Activated CD8-positive, alpha-beta memory T cell treated with anti-CD3 and anti-CD28 coated beads, Interleukin-2, amount 50 U/mL, for 24 hours (primary cell): Measurements from ENCODE around the gene ISLR.

Source experiments
- DNase-seq: peaks from one replicate; pipeline ENCODE4 v3.0.0-alpha.2; 2020; ENCODE audit errors: extremely low read depth

ISLR gene

DNA sequence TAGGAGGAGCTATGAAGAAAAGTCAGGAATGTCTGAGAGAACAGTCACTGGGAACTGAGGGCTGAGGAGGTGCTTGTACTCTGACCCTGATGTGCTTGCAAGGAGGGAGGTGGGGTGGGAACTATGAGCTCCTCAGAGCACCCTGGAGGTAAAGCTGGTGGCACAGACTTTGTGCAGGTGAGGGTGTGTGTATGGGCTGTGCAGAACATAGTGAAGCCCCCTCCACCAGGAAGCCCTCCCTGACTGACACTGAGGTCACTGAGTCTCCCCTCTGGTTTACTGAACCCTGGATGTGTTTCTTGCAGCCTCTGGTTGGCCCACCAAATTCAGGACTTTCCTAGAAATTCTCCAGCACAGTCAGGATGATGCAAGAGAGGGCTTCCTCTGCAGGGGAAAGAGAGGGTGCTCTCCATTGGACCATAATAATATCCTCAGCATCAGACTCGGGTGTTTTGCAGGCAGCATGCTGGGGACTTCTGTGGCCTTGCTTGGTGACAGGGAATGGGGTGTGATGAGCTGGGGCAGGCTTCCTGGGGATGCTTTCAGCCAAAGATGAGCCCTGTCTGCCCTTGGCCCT, 1.5 kb upstream of the ISLR start:
- no peak for DNase-seq

DNA sequence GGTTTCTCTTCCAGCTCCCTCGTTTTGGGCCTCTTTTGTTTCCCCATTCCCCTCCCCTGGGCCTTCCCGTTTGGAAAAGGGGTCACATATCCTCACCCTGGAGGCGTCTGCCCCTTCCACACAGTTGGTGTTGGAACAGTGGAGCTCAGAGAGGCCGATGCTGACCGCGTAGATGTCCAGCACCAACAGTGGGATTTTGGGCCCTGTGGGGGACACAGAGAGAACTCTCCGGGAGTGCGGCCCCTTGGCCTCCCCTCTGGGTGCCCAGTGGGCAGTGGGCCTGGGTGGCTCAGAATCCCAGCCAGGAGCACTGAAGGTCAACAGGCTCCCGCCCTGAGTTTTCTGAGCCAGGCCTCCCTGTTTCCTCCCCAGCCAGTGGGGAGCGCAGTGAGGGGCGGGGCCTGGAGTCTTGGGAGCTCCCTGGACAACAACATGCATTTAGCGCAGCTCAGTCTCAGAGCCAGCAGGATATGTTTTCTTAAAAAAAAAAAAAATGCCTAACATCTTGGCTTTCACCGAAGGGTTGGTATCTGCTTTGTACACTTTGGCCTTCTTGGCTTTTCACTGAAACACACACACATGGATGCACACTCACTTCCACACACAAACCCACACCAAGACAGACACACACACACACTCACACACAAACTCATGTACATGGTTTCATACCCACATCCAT, 670 bp upstream of the ISLR start:
- DNase-seq: no peak

DNA sequence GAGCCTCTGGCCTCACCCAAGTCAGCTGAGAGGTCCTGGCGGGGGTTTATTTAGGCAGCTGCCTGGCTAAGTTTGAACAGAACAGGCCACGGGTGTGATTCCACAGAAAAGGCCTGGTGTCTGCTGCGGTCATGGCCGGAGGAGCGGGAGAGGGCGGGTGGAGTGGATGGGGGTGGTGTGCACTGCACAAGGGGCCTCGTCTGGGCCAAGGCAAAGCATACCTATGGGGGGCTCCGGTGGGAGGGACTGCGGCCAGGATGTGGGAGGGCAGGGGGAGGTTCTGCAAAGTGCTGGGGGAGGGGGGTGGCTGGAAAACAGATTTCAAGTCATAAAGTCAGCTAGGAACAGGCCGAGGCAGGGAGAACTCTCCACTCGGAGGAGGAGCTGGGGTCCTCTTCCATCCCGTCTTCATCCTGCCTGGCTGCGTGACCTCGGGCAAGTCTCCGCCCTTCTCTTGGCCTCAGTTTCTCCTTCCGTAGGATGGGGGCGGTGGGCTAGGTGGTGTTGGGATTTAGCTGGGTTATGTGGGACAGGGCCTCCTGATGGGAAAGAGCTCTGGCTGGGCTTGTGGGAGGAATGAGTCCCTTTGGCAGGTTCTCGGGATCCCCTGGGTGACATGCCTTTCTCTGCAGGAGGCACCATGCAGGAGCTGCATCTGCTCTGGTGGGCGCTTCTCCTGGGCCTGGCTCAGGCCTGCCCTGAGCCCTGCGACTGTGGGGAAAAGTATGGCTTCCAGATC, 878 bp downstream of the ISLR start:
- DNase-seq: no peak

DNA sequence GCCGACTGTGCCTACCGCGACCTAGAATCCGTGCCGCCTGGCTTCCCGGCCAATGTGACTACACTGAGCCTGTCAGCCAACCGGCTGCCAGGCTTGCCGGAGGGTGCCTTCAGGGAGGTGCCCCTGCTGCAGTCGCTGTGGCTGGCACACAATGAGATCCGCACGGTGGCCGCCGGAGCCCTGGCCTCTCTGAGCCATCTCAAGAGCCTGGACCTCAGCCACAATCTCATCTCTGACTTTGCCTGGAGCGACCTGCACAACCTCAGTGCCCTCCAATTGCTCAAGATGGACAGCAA, 1.4 kb downstream of the ISLR start:
- no peak for DNase-seq

DNA sequence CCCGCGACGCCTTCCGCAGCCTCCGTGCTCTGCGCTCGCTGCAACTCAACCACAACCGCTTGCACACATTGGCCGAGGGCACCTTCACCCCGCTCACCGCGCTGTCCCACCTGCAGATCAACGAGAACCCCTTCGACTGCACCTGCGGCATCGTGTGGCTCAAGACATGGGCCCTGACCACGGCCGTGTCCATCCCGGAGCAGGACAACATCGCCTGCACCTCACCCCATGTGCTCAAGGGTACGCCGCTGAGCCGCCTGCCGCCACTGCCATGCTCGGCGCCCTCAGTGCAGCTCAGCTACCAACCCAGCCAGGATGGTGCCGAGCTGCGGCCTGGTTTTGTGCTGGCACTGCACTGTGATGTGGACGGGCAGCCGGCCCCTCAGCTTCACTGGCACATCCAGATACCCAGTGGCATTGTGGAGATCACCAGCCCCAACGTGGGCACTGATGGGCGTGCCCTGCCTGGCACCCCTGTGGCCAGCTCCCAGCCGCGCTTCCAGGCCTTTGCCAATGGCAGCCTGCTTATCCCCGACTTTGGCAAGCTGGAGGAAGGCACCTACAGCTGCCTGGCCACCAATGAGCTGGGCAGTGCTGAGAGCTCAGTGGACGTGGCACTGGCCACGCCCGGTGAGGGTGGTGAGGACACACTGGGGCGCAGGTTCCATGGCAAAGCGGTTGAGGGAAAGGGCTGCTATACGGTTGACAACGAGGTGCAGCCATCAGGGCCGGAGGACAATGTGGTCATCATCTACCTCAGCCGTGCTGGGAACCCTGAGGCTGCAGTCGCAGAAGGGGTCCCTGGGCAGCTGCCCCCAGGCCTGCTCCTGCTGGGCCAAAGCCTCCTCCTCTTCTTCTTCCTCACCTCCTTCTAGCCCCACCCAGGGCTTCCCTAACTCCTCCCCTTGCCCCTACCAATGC, 2.0 kb downstream of the ISLR start:
- DNase-seq: no peak

DNA sequence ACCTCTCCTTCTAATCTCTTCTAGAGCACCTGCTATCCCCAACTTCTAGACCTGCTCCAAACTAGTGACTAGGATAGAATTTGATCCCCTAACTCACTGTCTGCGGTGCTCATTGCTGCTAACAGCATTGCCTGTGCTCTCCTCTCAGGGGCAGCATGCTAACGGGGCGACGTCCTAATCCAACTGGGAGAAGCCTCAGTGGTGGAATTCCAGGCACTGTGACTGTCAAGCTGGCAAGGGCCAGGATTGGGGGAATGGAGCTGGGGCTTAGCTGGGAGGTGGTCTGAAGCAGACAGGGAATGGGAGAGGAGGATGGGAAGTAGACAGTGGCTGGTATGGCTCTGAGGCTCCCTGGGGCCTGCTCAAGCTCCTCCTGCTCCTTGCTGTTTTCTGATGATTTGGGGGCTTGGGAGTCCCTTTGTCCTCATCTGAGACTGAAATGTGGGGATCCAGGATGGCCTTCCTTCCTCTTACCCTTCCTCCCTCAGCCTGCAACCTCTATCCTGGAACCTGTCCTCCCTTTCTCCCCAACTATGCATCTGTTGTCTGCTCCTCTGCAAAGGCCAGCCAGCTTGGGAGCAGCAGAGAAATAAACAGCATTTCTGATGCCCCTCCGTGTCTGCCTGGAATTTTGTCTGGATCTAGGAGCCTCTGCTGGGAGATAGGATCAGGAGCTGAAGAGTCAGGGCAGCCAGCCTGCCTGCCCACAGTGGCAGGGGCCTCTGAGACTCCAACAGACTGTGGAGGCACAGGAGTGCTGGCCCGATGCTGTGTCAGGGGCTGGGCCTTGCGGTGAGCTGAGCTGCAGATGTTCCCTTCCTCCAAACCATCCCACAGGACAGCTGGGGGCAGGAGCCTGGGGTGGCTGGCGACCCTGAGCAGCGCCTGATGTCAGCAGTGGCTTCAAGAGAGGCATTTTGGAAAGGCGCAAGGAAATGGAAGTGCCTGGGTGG, 3.0 kb downstream of the ISLR start:
- DNase-seq: no peak

DNA sequence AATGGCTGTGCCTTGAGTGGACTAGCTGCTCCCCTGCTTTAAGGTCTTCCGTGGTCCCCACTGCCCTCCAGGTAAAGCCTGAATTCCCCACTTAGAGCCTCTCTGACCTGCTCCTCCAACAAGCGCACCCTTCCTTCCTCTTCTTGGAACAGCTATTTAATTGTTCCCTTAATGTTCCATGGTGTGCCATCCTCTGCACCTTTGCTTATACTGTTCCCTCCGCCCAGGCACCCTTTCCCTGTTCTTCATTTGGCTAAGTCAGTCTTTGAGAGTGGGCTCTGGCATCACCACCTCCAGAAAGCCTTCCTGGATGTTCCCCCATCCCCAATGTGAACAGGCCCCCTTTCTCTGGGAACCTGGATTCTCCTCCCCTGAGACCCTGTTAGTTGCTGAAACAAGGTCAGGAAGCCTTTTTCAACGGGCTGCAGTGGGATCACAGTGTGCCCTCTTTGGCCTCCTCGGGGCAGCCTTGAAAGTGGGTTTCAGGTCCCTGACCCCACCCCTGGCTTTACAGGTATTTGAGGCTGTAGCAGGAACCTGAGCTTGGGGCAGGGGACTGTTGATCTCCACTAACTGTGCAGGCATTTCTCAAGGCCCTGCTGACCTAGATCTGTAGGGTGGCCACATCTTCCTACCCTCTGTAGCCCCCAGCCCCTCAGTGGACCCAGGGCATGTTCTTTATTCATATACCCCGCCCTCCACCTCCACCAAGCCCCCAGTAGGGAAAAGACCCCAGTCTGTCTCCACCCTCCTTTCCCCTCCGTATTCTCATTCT, 5.0 kb downstream of the ISLR start:
- no peak for DNase-seq

DNA sequence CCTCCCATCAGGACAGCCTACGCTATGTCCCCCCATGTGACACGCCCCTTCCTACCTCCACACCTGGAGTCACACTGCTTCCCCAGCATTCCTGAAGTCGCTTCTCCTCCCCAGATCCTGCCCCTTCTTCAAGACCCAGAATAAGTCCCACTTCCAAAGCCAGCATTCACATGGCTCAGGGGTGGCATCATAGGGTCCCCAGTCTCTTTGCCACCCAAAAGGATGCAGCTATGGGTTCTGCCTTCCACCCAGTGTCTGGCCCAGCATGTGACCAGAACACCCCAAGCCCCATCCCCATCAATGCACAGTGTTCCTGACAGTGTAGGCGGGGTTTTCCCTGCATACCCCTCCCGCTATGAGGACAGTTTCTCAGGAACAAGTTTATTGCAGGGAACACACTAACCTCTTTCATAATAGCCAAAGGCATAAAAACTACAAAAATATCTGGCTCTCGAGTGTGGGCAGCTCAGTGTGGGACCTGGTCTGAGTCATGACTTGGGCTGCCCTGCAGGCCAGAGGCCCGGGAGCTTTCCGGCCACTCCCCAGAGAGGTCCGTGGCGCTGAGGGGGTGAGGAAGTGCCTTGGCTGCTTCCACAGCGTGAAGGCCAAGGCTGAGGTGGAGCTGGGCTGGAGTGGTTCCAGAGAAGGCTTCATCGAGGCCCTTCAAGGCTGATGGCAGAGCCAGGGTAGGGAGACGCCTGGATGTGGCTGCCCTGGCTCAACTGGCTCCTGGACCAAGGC, 5.8 kb downstream of the ISLR start:
- no peak for DNase-seq

DNA sequence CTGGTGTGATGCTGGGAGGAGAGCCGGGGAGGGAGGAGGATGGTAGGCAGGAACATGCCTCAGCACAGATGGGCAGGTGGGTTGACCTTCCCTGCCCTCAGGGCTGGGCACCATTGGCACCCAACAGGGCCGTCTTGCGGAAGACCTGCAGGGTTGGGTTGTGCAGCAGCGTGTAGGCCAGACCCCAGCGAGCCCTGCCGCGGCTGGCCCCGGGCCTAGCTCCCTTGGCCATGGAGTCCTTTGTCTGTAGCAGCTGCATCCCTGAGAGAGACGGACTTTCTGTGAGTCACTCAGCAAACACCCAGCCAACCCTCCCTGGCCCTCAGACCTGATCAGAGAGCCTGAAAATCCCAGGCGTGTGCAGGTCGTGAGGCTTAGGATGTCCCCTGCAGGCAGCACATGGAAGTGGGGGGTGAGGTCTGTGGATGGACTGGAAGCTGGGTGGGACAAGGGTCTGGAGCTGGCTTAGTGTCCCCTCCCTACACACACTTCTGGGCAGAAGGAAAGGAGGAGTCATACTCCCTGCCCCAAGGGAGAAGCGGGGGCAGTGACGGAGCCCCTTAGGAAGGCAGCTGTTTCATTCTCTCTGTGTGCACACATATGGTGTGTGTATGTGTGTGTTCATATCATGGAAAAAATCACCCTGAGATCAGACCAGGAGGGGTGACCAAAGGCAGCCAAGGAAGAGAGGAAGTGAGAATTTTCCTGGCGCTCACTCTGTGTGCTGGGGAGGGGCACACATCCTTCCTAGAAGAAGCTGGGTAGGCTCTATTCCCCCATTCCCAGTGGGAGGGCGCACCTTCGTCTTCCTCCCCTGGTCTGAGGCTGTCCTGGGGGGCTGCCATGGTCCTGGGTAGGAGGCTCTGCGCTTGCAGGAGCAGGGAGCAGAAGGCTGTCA, 6.7 kb downstream of the ISLR start:
- no peak for DNase-seq

DNA sequence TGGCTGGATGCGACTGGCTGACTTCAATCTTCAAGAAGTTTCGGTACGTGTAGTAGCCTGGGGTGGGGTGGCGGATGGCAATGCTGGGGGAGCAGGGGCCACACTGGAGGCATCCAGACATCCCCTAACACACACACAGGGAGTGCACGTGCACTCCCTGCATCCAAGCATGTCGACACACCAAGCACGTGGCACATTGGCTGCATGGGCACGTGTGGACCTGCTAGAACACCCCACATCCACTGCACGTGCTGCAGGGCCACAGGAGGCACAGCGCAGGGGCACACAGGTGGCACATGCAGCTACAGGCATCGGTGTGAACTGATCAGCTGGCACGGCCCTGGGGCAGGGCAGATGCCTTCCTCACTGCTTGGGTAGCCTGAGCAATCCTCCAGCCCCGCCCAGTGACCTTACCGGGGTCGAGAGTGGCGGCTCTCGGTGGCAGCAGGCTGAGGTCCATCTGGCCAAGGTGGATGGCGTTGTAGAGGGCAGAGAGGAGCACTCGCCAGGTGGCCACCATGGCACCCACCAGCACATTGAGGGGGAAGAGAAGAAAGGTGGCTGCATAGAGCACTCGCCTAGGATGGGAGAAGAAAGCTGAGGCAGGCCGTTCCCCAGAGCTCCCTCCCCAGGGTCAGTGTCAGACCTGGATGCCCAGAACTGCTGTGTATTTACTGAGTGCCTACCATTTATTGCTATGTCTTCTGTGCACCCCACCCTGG, 7.5 kb downstream of the ISLR start:
- DNase-seq: no peak

DNA sequence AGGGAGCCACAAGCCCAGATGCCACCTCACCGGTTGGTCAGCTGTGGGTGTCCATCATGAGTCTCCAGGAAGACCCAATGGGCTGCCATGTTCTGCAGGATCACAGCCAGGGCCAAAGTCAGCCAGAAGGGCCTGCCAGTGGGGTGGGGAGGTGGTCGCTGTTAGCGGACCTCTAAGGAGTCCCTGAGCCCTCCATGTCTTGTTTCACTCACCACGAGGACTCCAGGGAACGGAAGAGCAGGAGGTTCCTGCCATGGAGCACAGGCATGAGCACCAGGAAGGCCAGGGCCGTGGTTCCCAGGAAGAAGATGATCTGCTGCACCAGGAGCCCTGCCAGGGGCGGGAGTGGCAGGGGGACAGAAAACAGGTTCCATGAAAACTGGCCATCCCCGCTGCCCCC, 8.6 kb downstream of the ISLR start:
- no peak for DNase-seq

DNA sequence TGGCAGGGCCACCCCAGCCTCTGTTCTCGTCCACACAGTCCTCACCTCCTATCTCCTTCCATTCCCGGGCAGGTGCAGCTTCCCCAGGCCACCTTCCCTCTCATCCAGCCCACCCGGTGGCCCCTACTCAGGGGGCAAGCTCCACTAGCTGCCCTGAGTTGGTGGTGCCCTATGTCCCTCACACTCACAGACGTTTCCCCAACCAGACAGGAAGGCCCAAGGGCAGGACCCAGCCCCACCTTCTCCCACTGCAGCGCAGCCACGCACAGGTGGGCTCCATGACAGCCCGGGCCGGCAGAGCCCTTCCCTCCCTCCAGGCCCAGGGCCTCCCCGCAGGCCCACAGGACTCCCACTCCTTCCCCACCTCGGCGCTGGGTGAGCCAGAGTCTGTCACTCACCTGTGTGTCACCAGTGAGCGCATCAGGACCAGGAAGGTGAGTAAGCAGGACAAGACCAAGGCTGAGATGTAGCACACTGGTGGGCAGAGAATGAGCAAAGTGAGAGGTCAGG, 11.1 kb downstream of the ISLR start:
- DNase-seq: no peak

DNA sequence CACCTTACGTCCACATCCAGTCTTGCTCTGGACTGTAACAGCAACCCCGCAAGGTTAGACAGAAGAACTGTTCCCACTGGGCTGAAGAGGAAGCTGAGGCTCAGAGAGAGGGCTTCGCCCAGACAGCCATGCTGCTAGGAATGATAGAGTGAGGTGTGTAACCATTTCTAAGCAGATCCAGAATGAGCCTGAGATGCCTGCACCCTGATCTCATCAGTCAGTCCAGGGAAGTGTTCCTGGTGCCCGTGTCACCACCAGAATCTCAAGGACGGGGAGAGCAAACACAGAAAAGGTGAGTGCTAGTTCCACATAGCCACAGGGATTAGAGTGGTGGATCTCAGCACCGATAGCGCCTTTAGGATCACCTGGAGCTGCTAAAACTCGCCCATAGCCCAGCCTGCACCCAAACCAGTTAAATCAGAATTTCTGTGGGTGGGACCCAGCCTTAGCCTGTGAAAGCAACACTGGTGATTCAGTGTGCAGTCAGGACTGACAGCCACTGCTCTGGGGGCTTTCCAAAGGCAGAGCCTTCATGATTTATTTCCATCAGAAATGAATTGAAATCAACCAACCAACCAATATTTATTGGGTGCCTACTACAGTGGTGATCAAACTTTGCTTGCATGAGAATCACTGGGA, 12.3 kb downstream of the ISLR start:
- DNase-seq: no peak

DNA sequence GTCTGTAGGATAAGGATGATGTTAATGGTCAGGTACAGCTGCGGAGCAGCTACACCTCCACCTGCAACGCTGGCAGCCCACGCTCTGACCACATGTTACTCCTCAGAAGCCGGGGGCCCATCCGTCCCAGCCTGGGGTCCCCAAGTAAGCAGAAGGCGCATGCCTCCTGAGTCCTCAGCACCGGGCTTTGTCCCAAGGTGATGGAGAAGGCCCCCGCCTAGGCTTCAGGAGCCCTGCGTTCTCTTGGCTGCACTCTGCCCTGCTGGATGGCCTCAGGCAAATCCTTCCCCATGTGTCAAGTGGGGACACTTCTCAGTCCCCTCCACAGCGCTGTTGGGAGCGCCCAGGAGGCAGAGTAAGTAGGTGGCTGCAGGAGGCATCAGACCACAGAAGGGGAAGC, 14.7 kb downstream of the ISLR start:
- no peak for DNase-seq

DNA sequence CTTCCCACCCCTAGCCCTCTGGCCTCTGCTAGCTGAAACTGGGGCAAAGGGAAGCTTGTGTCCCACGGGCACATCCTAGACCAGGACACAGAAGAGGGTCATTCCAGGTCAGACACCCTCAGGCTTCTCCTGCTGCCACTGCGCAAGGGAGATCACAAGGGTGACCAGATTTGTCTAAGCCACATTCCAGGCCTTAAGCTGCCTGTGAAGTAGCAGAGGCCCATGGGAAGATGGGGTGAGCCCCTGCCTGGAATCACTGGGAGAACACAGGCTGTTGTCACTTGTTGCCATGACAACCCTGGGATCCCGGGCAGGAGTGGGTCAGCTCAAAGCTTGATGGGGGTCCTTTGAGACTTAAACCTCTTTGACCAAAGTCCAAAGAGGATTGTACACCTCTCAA, 18.3 kb downstream of the ISLR start:
- DNase-seq: no peak

DNA sequence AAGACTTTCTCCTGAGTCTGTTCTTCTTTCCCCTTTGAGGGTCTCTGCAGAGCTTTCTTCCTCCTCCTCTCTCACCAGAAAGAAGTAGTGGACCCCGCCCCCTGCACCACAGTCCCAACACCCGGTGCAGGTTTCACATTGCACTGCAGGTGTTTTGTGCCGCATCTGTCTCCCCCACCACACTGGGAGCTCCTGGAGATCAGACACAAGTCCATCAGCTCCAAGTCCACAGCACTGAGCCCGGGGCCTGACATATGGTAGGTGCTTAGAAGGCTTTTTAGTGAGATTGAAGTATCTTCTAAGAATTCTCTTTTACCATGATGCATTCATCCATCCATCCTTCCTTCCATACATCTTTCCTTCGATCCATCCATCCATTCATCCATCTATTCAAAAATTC, 19.2 kb downstream of the ISLR start:
- no peak for DNase-seq

DNA sequence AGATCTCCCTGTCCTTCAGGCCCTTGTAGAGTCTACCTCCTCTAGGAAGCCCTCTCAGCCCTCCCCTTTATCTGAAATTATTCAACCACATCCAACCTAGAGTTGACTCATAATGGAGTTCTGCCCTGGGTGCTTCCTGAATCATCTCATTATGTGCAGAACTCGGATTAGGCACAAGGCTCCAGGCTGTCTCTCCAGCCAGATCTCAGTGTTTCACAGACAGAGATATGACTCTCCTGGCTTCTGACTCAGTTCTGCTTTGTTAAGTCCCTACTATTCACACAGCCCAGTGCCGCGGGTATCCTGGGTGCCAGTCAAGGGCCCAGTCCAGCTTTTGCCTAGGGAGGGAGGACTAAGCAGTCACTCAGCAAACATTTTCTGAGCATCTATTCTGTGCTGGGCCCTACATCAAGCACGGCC, 19.8 kb downstream of the ISLR start:
- DNase-seq: no peak
